HG03045 (cell line): ENCODE measurements around the gene SLC44A3.
A peak's percentile ranks its signal among the peaks of the same experiment; 100 is the strongest.

Source experiments
- ATAC-seq: cut with Tn5 transposase; IDR thresholded peaks from one replicate; pipeline ENCODE4 v1.9.1; 2021; ENCODE audit warnings: mild to moderate bottlenecking, moderate library complexity; ENCODE audit not compliant: unreplicated experiment

Gene SLC44A3

GRCh38 chr1:94819945-94820746 is at the start of gene SLC44A3:
Gene SLC44A3, plus strand, starts transcription at chr1:94820357. Its CDS starts 95 bp downstream, at chr1:94820452.
- ATAC-seq: no peak

- ATAC-seq: no peak
Observed at GRCh38 chr1:94772230-94772641, 47.9 kb upstream of the SLC44A3 start.

GRCh38 chr1:94772845-94773244 is 47.3 kb upstream of the SLC44A3 start:
- ATAC-seq: no peak

GRCh38 chr1:94773296-94773809 is 46.8 kb upstream of the SLC44A3 start:
- ATAC-seq: no peak

- ATAC-seq: no peak
Observed at GRCh38 chr1:94773931-94774422, 46.2 kb upstream of the SLC44A3 start.

- ATAC-seq: no peak
Observed at GRCh38 chr1:94776474-94776873, 43.7 kb upstream of the SLC44A3 start.

GRCh38 chr1:94777281-94777680 is 42.9 kb upstream of the SLC44A3 start:
- ATAC-seq: no peak

GRCh38 chr1:94778808-94779207 is 41.3 kb upstream of the SLC44A3 start:
- ATAC-seq: no peak

GRCh38 chr1:94783342-94784189 is 36.6 kb upstream of the SLC44A3 start:
- ATAC-seq: no peak

GRCh38 chr1:94784190-94784515 is 36.0 kb upstream of the SLC44A3 start:
- ATAC-seq: no peak

GRCh38 chr1:94787691-94788090 is 32.5 kb upstream of the SLC44A3 start:
- no peak for ATAC-seq

GRCh38 chr1:94790246-94790645 is 29.9 kb upstream of the SLC44A3 start:
- no peak for ATAC-seq

GRCh38 chr1:94790670-94791069 is 29.5 kb upstream of the SLC44A3 start:
- no peak for ATAC-seq

- peak; percentile 96 for ATAC-seq
Observed at GRCh38 chr1:94792473-94793295, 27.5 kb upstream of the SLC44A3 start.

GRCh38 chr1:94793296-94793656 is 26.9 kb upstream of the SLC44A3 start:
- no peak for ATAC-seq

- no peak for ATAC-seq
Observed at GRCh38 chr1:94795434-94795833, 24.7 kb upstream of the SLC44A3 start.

- ATAC-seq: no peak
Observed at GRCh38 chr1:94796266-94796665, 23.9 kb upstream of the SLC44A3 start.

GRCh38 chr1:94797291-94797690 is 22.9 kb upstream of the SLC44A3 start:
- ATAC-seq: no peak

GRCh38 chr1:94798054-94798453 is 22.1 kb upstream of the SLC44A3 start:
- ATAC-seq: no peak

- ATAC-seq: no peak
Observed at GRCh38 chr1:94798462-94798861, 21.7 kb upstream of the SLC44A3 start.

- no peak for ATAC-seq
Observed at GRCh38 chr1:94799206-94799605, 21.0 kb upstream of the SLC44A3 start.
